GM12891 (cell line): ENCODE measurements around the gene GNL2.

Experiments used
- POLR2A ChIP-seq: IDR thresholded peaks from 2 replicates; pipeline ENCODE4 v1.6.1; 2011; ENCODE audit warnings: low read depth, low read length, control low read depth
- POLR2AphosphoS5 ChIP-seq: IDR thresholded peaks from 2 replicates; pipeline ENCODE4 v1.6.1; 2011; ENCODE audit warnings: low read depth, low read length, control low read depth
- POU2F2 ChIP-seq: IDR thresholded peaks from 2 replicates; pipeline ENCODE4 v1.6.1; 2011; ENCODE audit warnings: low read depth, mild to moderate bottlenecking, control low read depth, low read length, moderate library complexity
- TAF1 ChIP-seq: IDR thresholded peaks from 2 replicates; pipeline ENCODE4 v1.6.1; 2011; ENCODE audit warnings: low read depth, low read length, control low read depth

- no peak for TF ChIP-seq TAF1
- TF ChIP-seq POLR2A, result no peak
- no peak for TF ChIP-seq POU2F2
- TF ChIP-seq POLR2AphosphoS5, result no peak
These were observed 37.3 kb downstream of the GNL2 start for GRCh38 chr1:37558411-37558810.
